WTC11 (cell line): ENCODE measurements around the gene ZBTB18.

ENCODE experiments used
- ESRRA ChIP-seq: sonication (generic); formaldehyde crosslinking; IDR thresholded peaks from 2 replicates; pipeline ENCODE4 v1.8.1; 2022; ENCODE audit warnings: mild to moderate bottlenecking, missing genetic modification reagents, borderline replicate concordance
- JUN ChIP-seq: sonication (generic); formaldehyde crosslinking; IDR thresholded peaks from 2 replicates; pipeline ENCODE4 v1.8.0; 2023; ENCODE audit warnings: mild to moderate bottlenecking, missing genetic modification reagents
- ZNF121 ChIP-seq: sonication (generic); formaldehyde crosslinking; IDR thresholded peaks from 2 replicates; pipeline ENCODE4 v1.8.0; 2023; ENCODE audit warnings: missing genetic modification reagents
- ZNF396 ChIP-seq: fragments of 250-450 bp; sonication (Bioruptor Pico); IDR thresholded peaks from 2 replicates; pipeline ENCODE4 v1.8.0; 2021; ENCODE audit warnings: mild to moderate bottlenecking, moderate library complexity, borderline replicate concordance
- TF ChIP-seq, protein P1 (sequence below): fragments of 200-600 bp; IDR thresholded peaks from 2 replicates; pipeline ENCODE4 v1.8.0; 2022; ENCODE audit warnings: antibody characterized with exemption
- TF ChIP-seq, protein P2 (sequence below): sonication (generic); formaldehyde crosslinking; IDR thresholded peaks from 2 replicates; pipeline ENCODE4 v1.8.1; 2022; ENCODE audit warnings: low read depth, missing genetic modification reagents, borderline replicate concordance
- TF ChIP-seq, protein P3 (sequence below): sonication (generic); formaldehyde crosslinking; IDR thresholded peaks from 2 replicates; pipeline ENCODE4 v1.8.0; 2022; ENCODE audit warnings: mild to moderate bottlenecking, missing genetic modification reagents
- TF ChIP-seq, protein P4 (sequence below): sonication (generic); formaldehyde crosslinking; IDR thresholded peaks from 2 replicates; pipeline ENCODE4 v1.8.0; 2022; ENCODE audit warnings: mild to moderate bottlenecking, missing genetic modification reagents
- TF ChIP-seq, protein P5 (sequence below): sonication (generic); formaldehyde crosslinking; conservative IDR thresholded peaks from 2 replicates; pipeline ENCODE4 v1.8.1; 2022; ENCODE audit warnings: mild to moderate bottlenecking, missing genetic modification reagents
- TF ChIP-seq, protein P6 (sequence below): sonication (generic); formaldehyde crosslinking; IDR thresholded peaks from 2 replicates; pipeline ENCODE4 v1.8.1; 2023; ENCODE audit warnings: mild to moderate bottlenecking, missing genetic modification reagents, moderate library complexity

DNA sequence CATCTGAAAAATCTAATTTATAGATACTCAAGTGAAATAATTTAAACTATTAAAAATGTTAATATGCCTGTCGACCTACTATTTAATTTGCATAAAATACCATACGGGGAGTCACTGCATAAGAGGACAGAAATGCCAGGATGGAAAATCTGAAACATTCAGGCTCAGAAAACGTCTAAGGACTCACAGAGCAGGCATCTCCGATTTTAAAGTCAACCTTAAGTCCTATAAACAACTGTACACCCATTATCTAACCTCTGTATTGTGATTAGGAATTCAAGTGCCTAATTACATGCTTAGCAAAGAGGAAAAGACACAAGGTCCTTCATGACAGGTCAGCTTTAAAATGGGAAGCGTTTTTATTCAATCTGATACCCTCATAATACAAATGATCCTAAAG is 49.2 kb downstream of the ZBTB18 start:
- TF ChIP-seq ESRRA (CRISPR knock-in tag) (no peak), ZNF121 (CRISPR knock-in tag) (no peak), JUN (no peak), ZNF396 (CRISPR knock-in tag) (no peak)
- TF ChIP-seq, protein P1, sequence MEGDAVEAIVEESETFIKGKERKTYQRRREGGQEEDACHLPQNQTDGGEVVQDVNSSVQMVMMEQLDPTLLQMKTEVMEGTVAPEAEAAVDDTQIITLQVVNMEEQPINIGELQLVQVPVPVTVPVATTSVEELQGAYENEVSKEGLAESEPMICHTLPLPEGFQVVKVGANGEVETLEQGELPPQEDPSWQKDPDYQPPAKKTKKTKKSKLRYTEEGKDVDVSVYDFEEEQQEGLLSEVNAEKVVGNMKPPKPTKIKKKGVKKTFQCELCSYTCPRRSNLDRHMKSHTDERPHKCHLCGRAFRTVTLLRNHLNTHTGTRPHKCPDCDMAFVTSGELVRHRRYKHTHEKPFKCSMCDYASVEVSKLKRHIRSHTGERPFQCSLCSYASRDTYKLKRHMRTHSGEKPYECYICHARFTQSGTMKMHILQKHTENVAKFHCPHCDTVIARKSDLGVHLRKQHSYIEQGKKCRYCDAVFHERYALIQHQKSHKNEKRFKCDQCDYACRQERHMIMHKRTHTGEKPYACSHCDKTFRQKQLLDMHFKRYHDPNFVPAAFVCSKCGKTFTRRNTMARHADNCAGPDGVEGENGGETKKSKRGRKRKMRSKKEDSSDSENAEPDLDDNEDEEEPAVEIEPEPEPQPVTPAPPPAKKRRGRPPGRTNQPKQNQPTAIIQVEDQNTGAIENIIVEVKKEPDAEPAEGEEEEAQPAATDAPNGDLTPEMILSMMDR: no peak
- TF ChIP-seq, protein P2, sequence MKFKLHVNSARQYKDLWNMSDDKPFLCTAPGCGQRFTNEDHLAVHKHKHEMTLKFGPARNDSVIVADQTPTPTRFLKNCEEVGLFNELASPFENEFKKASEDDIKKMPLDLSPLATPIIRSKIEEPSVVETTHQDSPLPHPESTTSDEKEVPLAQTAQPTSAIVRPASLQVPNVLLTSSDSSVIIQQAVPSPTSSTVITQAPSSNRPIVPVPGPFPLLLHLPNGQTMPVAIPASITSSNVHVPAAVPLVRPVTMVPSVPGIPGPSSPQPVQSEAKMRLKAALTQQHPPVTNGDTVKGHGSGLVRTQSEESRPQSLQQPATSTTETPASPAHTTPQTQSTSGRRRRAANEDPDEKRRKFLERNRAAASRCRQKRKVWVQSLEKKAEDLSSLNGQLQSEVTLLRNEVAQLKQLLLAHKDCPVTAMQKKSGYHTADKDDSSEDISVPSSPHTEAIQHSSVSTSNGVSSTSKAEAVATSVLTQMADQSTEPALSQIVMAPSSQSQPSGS (CRISPR knock-in tag): no peak
- TF ChIP-seq, protein P3, sequence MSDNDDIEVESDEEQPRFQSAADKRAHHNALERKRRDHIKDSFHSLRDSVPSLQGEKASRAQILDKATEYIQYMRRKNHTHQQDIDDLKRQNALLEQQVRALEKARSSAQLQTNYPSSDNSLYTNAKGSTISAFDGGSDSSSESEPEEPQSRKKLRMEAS (CRISPR knock-in tag): no peak
- TF ChIP-seq, protein P4, sequence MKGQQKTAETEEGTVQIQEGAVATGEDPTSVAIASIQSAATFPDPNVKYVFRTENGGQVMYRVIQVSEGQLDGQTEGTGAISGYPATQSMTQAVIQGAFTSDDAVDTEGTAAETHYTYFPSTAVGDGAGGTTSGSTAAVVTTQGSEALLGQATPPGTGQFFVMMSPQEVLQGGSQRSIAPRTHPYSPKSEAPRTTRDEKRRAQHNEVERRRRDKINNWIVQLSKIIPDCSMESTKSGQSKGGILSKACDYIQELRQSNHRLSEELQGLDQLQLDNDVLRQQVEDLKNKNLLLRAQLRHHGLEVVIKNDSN (CRISPR knock-in tag): no peak
- TF ChIP-seq, protein P5, sequence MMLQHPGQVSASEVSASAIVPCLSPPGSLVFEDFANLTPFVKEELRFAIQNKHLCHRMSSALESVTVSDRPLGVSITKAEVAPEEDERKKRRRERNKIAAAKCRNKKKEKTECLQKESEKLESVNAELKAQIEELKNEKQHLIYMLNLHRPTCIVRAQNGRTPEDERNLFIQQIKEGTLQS (CRISPR knock-in tag): no peak
- TF ChIP-seq, protein P6, sequence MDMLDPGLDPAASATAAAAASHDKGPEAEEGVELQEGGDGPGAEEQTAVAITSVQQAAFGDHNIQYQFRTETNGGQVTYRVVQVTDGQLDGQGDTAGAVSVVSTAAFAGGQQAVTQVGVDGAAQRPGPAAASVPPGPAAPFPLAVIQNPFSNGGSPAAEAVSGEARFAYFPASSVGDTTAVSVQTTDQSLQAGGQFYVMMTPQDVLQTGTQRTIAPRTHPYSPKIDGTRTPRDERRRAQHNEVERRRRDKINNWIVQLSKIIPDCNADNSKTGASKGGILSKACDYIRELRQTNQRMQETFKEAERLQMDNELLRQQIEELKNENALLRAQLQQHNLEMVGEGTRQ (CRISPR knock-in tag): no peak
